Adrenal gland (tissue), 19 donors: ENCODE results near the gene CAVIN1. TPM values are rescaled to one million over a fixed set of nuclear protein-coding genes. Genes with fewer than 3 reads are reported as not detected.

Source experiments
- DNase-seq, 7 donors: peaks; one replicate each; pipeline ENCODE4 v3.0.0-alpha.2; 2019 to 2020
- H3K27ac ChIP-seq, 5 donors: fragments of 200-600 bp; sonication (generic) in 4 of 5; 1 replicate in 3 of 5; 2 replicates in 2 of 5; pipeline versions ENCODE4 v1.5.1 to v1.8.0; 2016 to 2020; ENCODE audit warnings: mild to moderate bottlenecking in 1 of 5
- H3K27me3 ChIP-seq: fragments of 200-600 bp; 2 replicates; pipeline ENCODE4 v1.8.0; 2021
- H3K36me3 ChIP-seq, 2 donors: fragments of 200-600 bp; replicated peaks in 1 of 2; 1 replicate in 1 of 2; 2 replicates in 1 of 2; pipeline versions ENCODE4 v1.5.1 to v1.8.0; 2018 to 2022
- H3K4me1 ChIP-seq, 2 donors: fragments of 200-600 bp; replicated peaks in 1 of 2; 1 replicate in 1 of 2; 2 replicates in 1 of 2; pipeline versions ENCODE4 v1.5.1 to v1.8.0; 2018 to 2021
- H3K4me3 ChIP-seq, 4 donors: fragments of 200-600 bp; sonication (generic) in 3 of 4; one replicate each; pipeline ENCODE4 v1.5.1; 2016 to 2018
- H3K9me3 ChIP-seq, 3 donors: fragments of 200-600 bp; sonication (generic) in 1 of 3; replicated peaks in 1 of 3; 1 replicate in 2 of 3; 2 replicates in 1 of 3; pipeline versions ENCODE4 v1.5.1 to v1.8.0; 2016 to 2021
- POLR2A ChIP-seq, 2 donors: fragments of 450-650 bp; IDR thresholded peaks; one replicate each; pipeline ENCODE4 v1.6.1; 2017; ENCODE audit warnings: antibody characterized with exemption in 2 of 2, mild to moderate bottlenecking in 2 of 2, moderate library complexity in 1 of 2
- WGBS, 4 donors: extraction: QIAGEN DNeasy Blood & Tissue Kit in 2 of 4; methylation state at CpG; one replicate each; pipeline versions ENCODE4 v1.1.5 to v1.1.7; 2013 to 2017; 5-methylcytosine and 5-hydroxymethylcytosine counted together
- intact Hi-C, 2 donors: fragments of 100-400 bp; cut with DNase I; formaldehyde crosslinking; loops; one replicate each; pipeline versions ENCODE4 v1.14.1 to v1.15.0; 2022 to 2023
- long read RNA-seq, 10 donors: library from polyadenylated mRNA in 3 of 10; unstranded in 2 of 10; stranded (forward) in 1 of 10; transcript quantifications; one replicate each; pipeline ENCODE4 v2.0.0 and lab custom pipeline, GENCODE V29; 2021 to 2026
- polyA plus RNA-seq, 3 donors: library from polyadenylated mRNA; stranded (reverse); fragments of 200-250 nt in 2 of 3; fragments of 350-450 nt in 1 of 3; fragmentation: Illumina TruSeq in 1 of 3; extraction: RNeasy Lipid Tissue Mini Kit (QIAGEN cat#74804) in 1 of 3; gene quantifications; one replicate each; pipeline ENCODE4 v1.2.3, GENCODE V29; 2013 to 2014
- total RNA-seq, 9 donors: library from RNA; depleted of rRNA in 4 of 9; stranded (reverse); fragments of >200 nt in 4 of 9; fragments of 120-200 nt in 1 of 9; fragmentation: NEBNext Ultra II Directional in 1 of 9; extraction: Animal tissue kit (Norgen Biotek cat#: 25700) in 1 of 9; gene quantifications; one replicate each; pipeline versions ENCODE4 v1.1.0 to v1.2.4, GENCODE V29; 2013 to 2023
- TF ChIP-seq, protein P1 (sequence below), 6 experiments: fragments of 450-650 bp in 4 of 6; fragments of 200-600 bp in 2 of 6; sonication (generic) in 1 of 6; IDR thresholded peaks; 1 replicate in 5 of 6; 2 replicates in 1 of 6; pipeline versions ENCODE4 v1.5.1 to v1.8.0; 2016 to 2021; ENCODE audit warnings: antibody characterized with exemption in 6 of 6, mild to moderate bottlenecking in 2 of 6, moderate library complexity in 1 of 6
- donor health status: healthy with polysubstance abuse.
- donor health status: Bipolar disorder and iron deficiency.
- donor health status: DM: yes; HTN: yes; CAD: no.
- donor health status: DM: no; HTN: no; CAD: no.
- donor health status: DM: no; HTN: no; CAD: no.
- donor health status: DM: yes; HTN: yes; CAD: no.

Gene CAVIN1, protein sequence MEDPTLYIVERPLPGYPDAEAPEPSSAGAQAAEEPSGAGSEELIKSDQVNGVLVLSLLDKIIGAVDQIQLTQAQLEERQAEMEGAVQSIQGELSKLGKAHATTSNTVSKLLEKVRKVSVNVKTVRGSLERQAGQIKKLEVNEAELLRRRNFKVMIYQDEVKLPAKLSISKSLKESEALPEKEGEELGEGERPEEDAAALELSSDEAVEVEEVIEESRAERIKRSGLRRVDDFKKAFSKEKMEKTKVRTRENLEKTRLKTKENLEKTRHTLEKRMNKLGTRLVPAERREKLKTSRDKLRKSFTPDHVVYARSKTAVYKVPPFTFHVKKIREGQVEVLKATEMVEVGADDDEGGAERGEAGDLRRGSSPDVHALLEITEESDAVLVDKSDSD
- 100 to 1,000 TPM in 7 of 9 donors, 10 to 100 TPM in 2; 13.1 to 206 (median 161) TPM for total RNA-seq
- polyA plus RNA-seq, result 100 to 1,000 TPM in 1 of 3 donors, 10 to 100 TPM in 2; 37.0 to 103 (median 79.8) TPM
- long read RNA-seq, donor 1, partial matches to known transcripts, result 0 of 2 reads
- long read RNA-seq, donor 1, other reads (novel, unspliced or antisense), result 0 of 2 reads
- long read RNA-seq, donor 2, transcript CAVIN1-201 (2 exons, 3,828 nt), result major isoform, 7 of 7 reads
- long read RNA-seq, donor 2, partial matches to known transcripts, result 0 of 7 reads
- long read RNA-seq, donor 2, other reads (novel, unspliced or antisense), result 0 of 7 reads
- long read RNA-seq, donor 3, partial matches to known transcripts, result 0 of 2 reads
- long read RNA-seq, donor 3, other reads (novel, unspliced or antisense), result 0 of 2 reads
- long read RNA-seq, donor 4, transcript CAVIN1-201 (2 exons, 3,828 nt), result major isoform, 34 of 47 reads
- long read RNA-seq, donor 4, partial matches to known transcripts, result 0 of 47 reads
- long read RNA-seq, donor 4, other reads (novel, unspliced or antisense), result 13 of 47 reads
- long read RNA-seq, donor 5, transcript CAVIN1-201 (2 exons, 3,828 nt), result major isoform, 614 of 660 reads
- long read RNA-seq, donor 5, partial matches to known transcripts, result 0 of 660 reads
- long read RNA-seq, donor 5, other reads (novel, unspliced or antisense), result 46 of 660 reads
- long read RNA-seq, donor 6, transcript CAVIN1-201 (2 exons, 3,828 nt), result major isoform, 26 of 36 reads
- long read RNA-seq, donor 6, partial matches to known transcripts, result 0 of 36 reads
- long read RNA-seq, donor 6, other reads (novel, unspliced or antisense), result 10 of 36 reads
- long read RNA-seq, donor 7, partial matches to known transcripts, result 0 of 4 reads
- long read RNA-seq, donor 7, other reads (novel, unspliced or antisense), result 0 of 4 reads
- long read RNA-seq, donor 8, transcript CAVIN1-201 (2 exons, 3,828 nt), result major isoform, 8 of 8 reads
- long read RNA-seq, donor 8, partial matches to known transcripts, result 0 of 8 reads
- long read RNA-seq, donor 8, other reads (novel, unspliced or antisense), result 0 of 8 reads
- long read RNA-seq, donor 9, partial matches to known transcripts, result 0 of 1 reads
- long read RNA-seq, donor 9, other reads (novel, unspliced or antisense), result 0 of 1 reads
- long read RNA-seq, donor 10, transcript CAVIN1-201 (2 exons, 3,828 nt), result major isoform, 11 of 11 reads
- long read RNA-seq, donor 10, partial matches to known transcripts, result 0 of 11 reads
- long read RNA-seq, donor 10, other reads (novel, unspliced or antisense), result 0 of 11 reads

DNA sequence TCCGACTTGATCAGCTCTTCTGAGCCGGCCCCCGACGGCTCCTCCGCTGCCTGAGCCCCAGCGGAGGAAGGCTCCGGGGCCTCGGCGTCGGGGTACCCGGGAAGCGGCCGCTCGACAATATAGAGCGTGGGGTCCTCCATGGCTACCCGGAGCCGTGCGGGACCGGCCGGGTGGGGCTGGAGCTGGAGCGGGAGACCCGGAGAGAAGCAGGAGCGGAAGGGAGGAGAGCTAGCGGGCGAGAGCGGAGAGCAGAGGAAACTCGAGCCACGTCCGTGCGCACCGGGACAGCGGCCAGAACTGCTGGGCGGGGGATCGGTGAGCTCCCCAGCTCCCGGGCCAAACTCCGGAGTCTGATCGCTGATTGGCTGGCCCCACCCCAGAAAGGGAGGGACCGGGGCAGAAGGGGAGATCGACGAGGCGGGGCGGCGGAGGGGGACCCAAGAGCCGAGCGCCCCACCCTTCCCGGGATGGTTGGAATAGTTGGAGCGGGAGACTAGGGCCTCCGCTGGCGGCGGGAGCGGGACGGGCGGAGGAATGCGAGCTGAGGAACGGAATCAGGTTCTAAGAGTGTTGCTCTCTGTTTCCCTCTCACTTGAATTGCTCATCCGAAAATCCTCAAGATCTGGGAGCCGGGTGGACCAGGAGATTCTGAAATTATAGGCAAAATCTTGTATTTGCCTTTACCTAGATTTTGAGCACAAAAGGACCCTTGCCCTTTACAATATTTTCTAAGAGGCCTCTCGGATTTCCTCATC, at the start of gene CAVIN1:
TSS of gene CAVIN1 (minus strand) at position 299 of the 755 bp plus-strand sequence. CDS start at position 140, 159 bp downstream.
- Histone ChIP-seq H3K27me3 (no peaks in the 10 kb centered on the region), H3K4me1 (peaks cover 6 to 7% of the 10 kb centered on the region in 2 donors), H3K4me3 (peak within 1 kb of the TSS; percentile 57 to 88 (median 72)), H3K9me3 (no peaks in the 10 kb centered on the region), H3K36me3 (no peaks in the 10 kb centered on the region), H3K27ac (peak within 1 kb of the TSS; percentile 71 to 96 (median 89))
- 1 to 2% (median 1%) methylated on average over 31 to 58 of the region's 58 CpGs for WGBS, 4 donors
- DNase-seq, result peak; percentile 97 to 98 (median 97)
- peak; percentile 86 to 96 for TF ChIP-seq POLR2A (IDR thresholded peaks at IDR 0.05)
- TF ChIP-seq, protein P1, sequence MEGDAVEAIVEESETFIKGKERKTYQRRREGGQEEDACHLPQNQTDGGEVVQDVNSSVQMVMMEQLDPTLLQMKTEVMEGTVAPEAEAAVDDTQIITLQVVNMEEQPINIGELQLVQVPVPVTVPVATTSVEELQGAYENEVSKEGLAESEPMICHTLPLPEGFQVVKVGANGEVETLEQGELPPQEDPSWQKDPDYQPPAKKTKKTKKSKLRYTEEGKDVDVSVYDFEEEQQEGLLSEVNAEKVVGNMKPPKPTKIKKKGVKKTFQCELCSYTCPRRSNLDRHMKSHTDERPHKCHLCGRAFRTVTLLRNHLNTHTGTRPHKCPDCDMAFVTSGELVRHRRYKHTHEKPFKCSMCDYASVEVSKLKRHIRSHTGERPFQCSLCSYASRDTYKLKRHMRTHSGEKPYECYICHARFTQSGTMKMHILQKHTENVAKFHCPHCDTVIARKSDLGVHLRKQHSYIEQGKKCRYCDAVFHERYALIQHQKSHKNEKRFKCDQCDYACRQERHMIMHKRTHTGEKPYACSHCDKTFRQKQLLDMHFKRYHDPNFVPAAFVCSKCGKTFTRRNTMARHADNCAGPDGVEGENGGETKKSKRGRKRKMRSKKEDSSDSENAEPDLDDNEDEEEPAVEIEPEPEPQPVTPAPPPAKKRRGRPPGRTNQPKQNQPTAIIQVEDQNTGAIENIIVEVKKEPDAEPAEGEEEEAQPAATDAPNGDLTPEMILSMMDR (IDR thresholded peaks at IDR 0.05), result no peak
- intact Hi-C loops, result loop anchor here in 1 of 2 donors (5.0 kb wide), 1 partner anchor 99 kb away; no protein-coding TSS in a partner anchor

DNA sequence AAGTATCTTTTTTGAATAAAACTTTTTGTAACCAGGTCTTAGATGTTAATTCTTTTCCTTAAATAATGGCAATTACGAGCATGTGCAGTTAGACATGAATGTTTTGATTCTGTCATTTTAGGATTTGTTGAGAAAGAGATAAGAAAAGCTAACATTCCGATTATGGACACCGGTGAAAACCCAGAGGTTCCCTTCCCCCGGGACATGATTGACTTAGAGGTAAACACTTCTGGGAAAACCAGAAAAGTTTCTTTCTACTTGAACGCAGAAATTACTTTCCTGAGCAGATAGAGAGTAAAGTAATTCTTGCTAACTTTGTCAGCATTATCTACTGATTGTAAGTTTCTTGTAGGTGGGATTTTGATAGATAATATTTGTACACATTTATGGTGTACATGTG, 44.8 kb upstream of the CAVIN1 start:
- H3K36me3 ChIP-seq, result peaks cover 0 to 93% of the 10 kb centered on the region in 2 donors
- no peaks in the 10 kb centered on the region for H3K9me3 ChIP-seq
- H3K4me3 ChIP-seq, result no peak overlapping the region
- intact Hi-C loops, result no loop called here
- WGBS, 4 donors, result 64 to 68% (median 67%) methylated on average over 5 of the region's 5 CpGs
- H3K27me3 ChIP-seq, result no peaks in the 10 kb centered on the region
- TF ChIP-seq, protein P1 (IDR thresholded peaks at IDR 0.05), result no peak
- no peak for TF ChIP-seq POLR2A (IDR thresholded peaks at IDR 0.05)
- H3K4me1 ChIP-seq, result peaks cover 0 to 8% of the 10 kb centered on the region in 2 donors
- no peak for DNase-seq
- no peak overlapping the region for H3K27ac ChIP-seq

DNA sequence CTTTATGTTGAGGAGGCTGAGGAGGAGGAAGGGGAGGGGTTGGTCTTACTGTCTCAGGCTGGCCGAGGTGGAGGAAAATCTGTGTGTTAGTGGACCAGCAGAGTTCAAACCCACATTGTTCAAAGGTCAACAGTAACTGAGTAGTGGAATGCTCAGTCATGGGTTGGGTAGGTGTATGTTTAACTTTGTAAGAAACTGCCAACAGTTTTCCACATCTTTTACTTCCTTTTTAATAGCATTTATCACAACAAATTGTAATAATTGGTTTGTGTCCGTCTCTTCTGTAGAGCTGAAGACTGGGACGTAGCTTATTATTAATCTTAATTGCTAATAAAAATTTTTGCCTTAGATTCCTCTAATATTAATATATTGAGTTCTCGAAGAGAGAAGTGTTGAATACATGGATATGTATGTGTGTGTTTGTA, 40.9 kb upstream of the CAVIN1 start:
- Histone ChIP-seq H3K4me3 (no peak overlapping the region), H3K27ac (no peak overlapping the region), H3K36me3 (peaks cover 0 to 71% of the 10 kb centered on the region in 2 donors), H3K27me3 (no peaks in the 10 kb centered on the region), H3K4me1 (peaks cover 18 to 26% of the 10 kb centered on the region in 2 donors), H3K9me3 (no peaks in the 10 kb centered on the region)
- no peak for DNase-seq
- TF ChIP-seq, protein P1 (IDR thresholded peaks at IDR 0.05), result no peak
- no peak for TF ChIP-seq POLR2A (IDR thresholded peaks at IDR 0.05)
- 81 to 86% (median 82%) methylated on average over 4 of the region's 4 CpGs for WGBS, 4 donors
- intact Hi-C loops, result no loop called here
